Panc1 (cell line): ENCODE results near the gene CAMK4. TPM values are rescaled to one million over a fixed set of nuclear protein-coding genes. Genes with fewer than 3 reads are reported as not detected.

ENCODE experiments used
- ATAC-seq: fragments of 200-7000 bp; cut with Tn5 transposase; 2 replicates; pipeline ENCODE4 v1.9.1; 2020; ENCODE audit warnings: mild to moderate bottlenecking, moderate library complexity
- BruUV-seq: library from RNA; stranded (reverse); fragments of 400-500 nt; replicated peaks from 2 replicates; lab custom pipeline; 2021; lab: Mats Ljungman, UMichigan
- CTCF ChIA-PET: fragments of 300-600 bp; sonication (Branson Sonifier 250); formaldehyde crosslinking; loops from one replicate; lab custom pipeline; 2022; ENCODE audit warnings: antibody characterized with exemption; lab: Charles Lee
- POLR2A ChIA-PET: fragments of 300-600 bp; sonication (Branson Sonifier 250); formaldehyde crosslinking; loops from one replicate; lab custom pipeline; 2022; ENCODE audit warnings: antibody characterized with exemption; lab: Charles Lee
- DNase-seq: peaks from one replicate; pipeline ENCODE4 v3.0.0-alpha.2; 2010; ENCODE audit warnings: low read depth, low spot score
- H3K27ac ChIP-seq: 2 replicates; pipeline ENCODE4 v1.5.1; 2011; ENCODE audit warnings: mild to moderate bottlenecking, low read length, inconsistent platforms
- H3K27me3 ChIP-seq: fragments of 200-500 bp; sonication (Bioruptor generic); 2 replicates; pipeline ENCODE4 v1.6.0; 2014; ENCODE audit warnings: low read length, inconsistent platforms; ENCODE audit not compliant: control insufficient read depth, insufficient read depth
- H3K36me3 ChIP-seq: fragments of 200-500 bp; sonication (Bioruptor generic); 2 replicates; pipeline ENCODE4 v1.5.1; 2014; ENCODE audit warnings: inconsistent platforms, mild to moderate bottlenecking, low read length, moderate library complexity; ENCODE audit not compliant: control insufficient read depth, insufficient read depth
- H3K4me1 ChIP-seq: 2 replicates; pipeline ENCODE4 v1.5.1; 2011; ENCODE audit warnings: inconsistent platforms, mild to moderate bottlenecking, low read length, moderate library complexity; ENCODE audit not compliant: control insufficient read depth, insufficient read depth
- H3K4me3 ChIP-seq, 2 experiments: 2 replicates each; pipeline ENCODE4 v1.5.1; 2011 to 2012; ENCODE audit warnings: low read depth in 2 of 2, low read length in 2 of 2, mild to moderate bottlenecking in 2 of 2, inconsistent platforms in 1 of 2, moderate library complexity in 1 of 2
- H3K9me3 ChIP-seq: fragments of 200-500 bp; sonication (Bioruptor generic); 2 replicates; pipeline ENCODE4 v1.5.1; 2014; ENCODE audit warnings: low read depth, mild to moderate bottlenecking, inconsistent platforms, low read length, moderate library complexity; ENCODE audit not compliant: control insufficient read depth, insufficient read depth
- POLR2AphosphoS5 ChIP-seq: IDR thresholded peaks from 2 replicates; pipeline ENCODE4 v1.6.1; 2012; ENCODE audit warnings: mild to moderate bottlenecking, low read depth, low read length, moderate library complexity
- SIN3A ChIP-seq: IDR thresholded peaks from 2 replicates; pipeline ENCODE4 v1.6.1; 2012; ENCODE audit warnings: low read depth, mild to moderate bottlenecking, low read length, moderate library complexity, borderline replicate concordance; ENCODE audit not compliant: insufficient read depth
- TCF7L2 ChIP-seq: IDR thresholded peaks from 2 replicates; pipeline ENCODE4 v1.6.1; 2011; ENCODE audit warnings: mild to moderate bottlenecking, low read depth, low read length, inconsistent platforms
- in situ Hi-C: cut with HindIII; loops from 2 replicates; pipeline ENCODE4 v1.10.0; 2016; ENCODE audit warnings: low sequenced_read_pairs, low pct_unique_long_range_greater_than_20kb
- intact Hi-C: fragments of 100-400 bp; cut with micrococcal nuclease; formaldehyde crosslinking; loops from one replicate; pipeline ENCODE4 v1.10.0; 2022; ENCODE audit not compliant: unreplicated experiment
- total RNA-seq: library from RNA; stranded (reverse); gene quantifications from one replicate; pipeline ENCODE4 v1.2.1, GENCODE V29; 2021; ENCODE audit not compliant: unreplicated experiment
- TF ChIP-seq, protein P1 (sequence below): fragments of 450-650 bp; IDR thresholded peaks from 2 replicates; pipeline ENCODE4 v1.5.1; 2017; ENCODE audit warnings: mild to moderate bottlenecking
- TF ChIP-seq, protein P2 (sequence below), 2 experiments: IDR thresholded peaks; 2 replicates each; pipeline ENCODE4 v1.6.1; 2011 to 2012; ENCODE audit warnings: low read depth in 2 of 2, control low read depth in 1 of 2, low read length in 1 of 2, mild to moderate bottlenecking in 1 of 2, moderate library complexity in 1 of 2; ENCODE audit not compliant: insufficient read depth in 1 of 2

The CAMK4 gene
- total RNA-seq, 1 experiment from 2014 or later: 0.39 TPM

DNA sequence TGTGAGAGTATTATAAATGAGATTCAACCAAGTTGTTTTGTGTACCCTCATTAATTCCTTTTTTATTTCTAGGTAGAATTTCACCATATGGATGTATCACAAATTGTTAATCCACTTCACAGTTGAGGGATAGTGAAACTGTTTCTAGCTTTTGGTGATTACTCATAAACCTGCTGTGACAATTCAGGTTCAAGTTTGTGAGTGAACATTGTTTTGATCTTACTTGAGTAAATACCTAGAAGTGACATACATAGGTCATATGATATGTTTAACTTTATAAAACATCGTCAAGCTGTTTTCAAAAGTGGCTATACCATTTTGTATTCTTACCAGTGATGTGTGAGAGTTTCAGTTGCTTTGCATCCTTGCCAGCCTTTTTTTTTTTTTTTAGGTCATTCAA, 112.9 kb downstream of the CAMK4 start:
- intact Hi-C loops: no loop called here
- no peak overlapping the region for H3K4me3 ChIP-seq
- no peaks in the 10 kb centered on the region for H3K36me3 ChIP-seq
- no TSS peak for BruUV-seq
- in situ Hi-C loops: no loop called here
- ChIA-PET CTCF (no interaction called here), POLR2A (no interaction called here)
- H3K27me3 ChIP-seq: no peaks in the 10 kb centered on the region
- H3K9me3 ChIP-seq: no peaks in the 10 kb centered on the region
- H3K4me1 ChIP-seq: no peaks in the 10 kb centered on the region
- DNase-seq (no peak), ATAC-seq (no peak)
- no peak overlapping the region for H3K27ac ChIP-seq
- TF ChIP-seq POLR2AphosphoS5 (no peak), SIN3A (no peak), TCF7L2 (no peak)
- TF ChIP-seq, protein P1, sequence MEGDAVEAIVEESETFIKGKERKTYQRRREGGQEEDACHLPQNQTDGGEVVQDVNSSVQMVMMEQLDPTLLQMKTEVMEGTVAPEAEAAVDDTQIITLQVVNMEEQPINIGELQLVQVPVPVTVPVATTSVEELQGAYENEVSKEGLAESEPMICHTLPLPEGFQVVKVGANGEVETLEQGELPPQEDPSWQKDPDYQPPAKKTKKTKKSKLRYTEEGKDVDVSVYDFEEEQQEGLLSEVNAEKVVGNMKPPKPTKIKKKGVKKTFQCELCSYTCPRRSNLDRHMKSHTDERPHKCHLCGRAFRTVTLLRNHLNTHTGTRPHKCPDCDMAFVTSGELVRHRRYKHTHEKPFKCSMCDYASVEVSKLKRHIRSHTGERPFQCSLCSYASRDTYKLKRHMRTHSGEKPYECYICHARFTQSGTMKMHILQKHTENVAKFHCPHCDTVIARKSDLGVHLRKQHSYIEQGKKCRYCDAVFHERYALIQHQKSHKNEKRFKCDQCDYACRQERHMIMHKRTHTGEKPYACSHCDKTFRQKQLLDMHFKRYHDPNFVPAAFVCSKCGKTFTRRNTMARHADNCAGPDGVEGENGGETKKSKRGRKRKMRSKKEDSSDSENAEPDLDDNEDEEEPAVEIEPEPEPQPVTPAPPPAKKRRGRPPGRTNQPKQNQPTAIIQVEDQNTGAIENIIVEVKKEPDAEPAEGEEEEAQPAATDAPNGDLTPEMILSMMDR: no peak
- TF ChIP-seq, protein P2, sequence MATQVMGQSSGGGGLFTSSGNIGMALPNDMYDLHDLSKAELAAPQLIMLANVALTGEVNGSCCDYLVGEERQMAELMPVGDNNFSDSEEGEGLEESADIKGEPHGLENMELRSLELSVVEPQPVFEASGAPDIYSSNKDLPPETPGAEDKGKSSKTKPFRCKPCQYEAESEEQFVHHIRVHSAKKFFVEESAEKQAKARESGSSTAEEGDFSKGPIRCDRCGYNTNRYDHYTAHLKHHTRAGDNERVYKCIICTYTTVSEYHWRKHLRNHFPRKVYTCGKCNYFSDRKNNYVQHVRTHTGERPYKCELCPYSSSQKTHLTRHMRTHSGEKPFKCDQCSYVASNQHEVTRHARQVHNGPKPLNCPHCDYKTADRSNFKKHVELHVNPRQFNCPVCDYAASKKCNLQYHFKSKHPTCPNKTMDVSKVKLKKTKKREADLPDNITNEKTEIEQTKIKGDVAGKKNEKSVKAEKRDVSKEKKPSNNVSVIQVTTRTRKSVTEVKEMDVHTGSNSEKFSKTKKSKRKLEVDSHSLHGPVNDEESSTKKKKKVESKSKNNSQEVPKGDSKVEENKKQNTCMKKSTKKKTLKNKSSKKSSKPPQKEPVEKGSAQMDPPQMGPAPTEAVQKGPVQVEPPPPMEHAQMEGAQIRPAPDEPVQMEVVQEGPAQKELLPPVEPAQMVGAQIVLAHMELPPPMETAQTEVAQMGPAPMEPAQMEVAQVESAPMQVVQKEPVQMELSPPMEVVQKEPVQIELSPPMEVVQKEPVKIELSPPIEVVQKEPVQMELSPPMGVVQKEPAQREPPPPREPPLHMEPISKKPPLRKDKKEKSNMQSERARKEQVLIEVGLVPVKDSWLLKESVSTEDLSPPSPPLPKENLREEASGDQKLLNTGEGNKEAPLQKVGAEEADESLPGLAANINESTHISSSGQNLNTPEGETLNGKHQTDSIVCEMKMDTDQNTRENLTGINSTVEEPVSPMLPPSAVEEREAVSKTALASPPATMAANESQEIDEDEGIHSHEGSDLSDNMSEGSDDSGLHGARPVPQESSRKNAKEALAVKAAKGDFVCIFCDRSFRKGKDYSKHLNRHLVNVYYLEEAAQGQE (IDR thresholded peaks at IDR 0.05; ENCODE audit: insufficient read depth in 1 of 2, low read depth in 2 of 2, low read length in 1 of 2): no peak

DNA sequence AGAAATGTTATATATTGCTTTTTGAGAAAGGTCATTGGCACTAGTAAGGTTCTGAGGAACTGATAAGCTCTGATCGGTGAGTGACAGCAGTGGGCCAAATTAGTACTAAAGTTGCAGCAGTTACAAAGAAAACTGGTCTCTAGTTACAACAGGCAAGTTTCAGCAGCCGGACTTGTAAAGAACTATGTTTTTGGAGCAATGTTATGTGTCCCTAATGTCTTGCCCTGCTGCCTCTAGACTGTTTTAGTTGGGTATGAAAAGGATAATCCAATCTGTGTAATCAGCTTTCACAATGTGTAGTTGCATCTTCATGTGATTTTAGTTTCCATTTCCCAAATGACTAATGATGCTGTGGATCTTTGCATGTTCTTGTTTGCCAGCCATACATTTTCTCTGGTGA, 113.5 kb downstream of the CAMK4 start:
- TF ChIP-seq, protein P2 (IDR thresholded peaks at IDR 0.05; ENCODE audit: insufficient read depth in 1 of 2, low read depth in 2 of 2, low read length in 1 of 2): no peak
- no peak for TF ChIP-seq SIN3A
- no peak for TF ChIP-seq POLR2AphosphoS5
- TF ChIP-seq TCF7L2: no peak
- TF ChIP-seq, protein P1: no peak
- DNase-seq (no peak), ATAC-seq (no peak)
- H3K9me3 ChIP-seq: no peaks in the 10 kb centered on the region
- no peaks in the 10 kb centered on the region for H3K4me1 ChIP-seq
- H3K4me3 ChIP-seq: no peak overlapping the region
- intact Hi-C loops (no loop called here), in situ Hi-C loops (no loop called here)
- ChIA-PET POLR2A (no interaction called here), CTCF (no interaction called here)
- BruUV-seq: no TSS peak
- H3K36me3 ChIP-seq: no peaks in the 10 kb centered on the region
- no peaks in the 10 kb centered on the region for H3K27me3 ChIP-seq
- no peak overlapping the region for H3K27ac ChIP-seq
